Measurements from ENCODE around the gene RGMA. TPM values are rescaled to one million over a fixed set of nuclear protein-coding genes. Genes with fewer than 3 reads are reported as not detected.
"Not testable (repeated sequence)": the region's sequence is repeated elsewhere in the genome, so short reads cannot be mapped to it uniquely, and the experiment has no call there.

The RGMA gene
- total RNA-seq, 1 donor from 2014 or later: 6.1 TPM

- DNase-seq (ENCODE audit: low spot score in 2 of 2): no peak
- FAIRE-seq: no peak
Measured at GRCh38 chr15:93068581-93069199, 20.3 kb downstream of the RGMA start.

DNA sequence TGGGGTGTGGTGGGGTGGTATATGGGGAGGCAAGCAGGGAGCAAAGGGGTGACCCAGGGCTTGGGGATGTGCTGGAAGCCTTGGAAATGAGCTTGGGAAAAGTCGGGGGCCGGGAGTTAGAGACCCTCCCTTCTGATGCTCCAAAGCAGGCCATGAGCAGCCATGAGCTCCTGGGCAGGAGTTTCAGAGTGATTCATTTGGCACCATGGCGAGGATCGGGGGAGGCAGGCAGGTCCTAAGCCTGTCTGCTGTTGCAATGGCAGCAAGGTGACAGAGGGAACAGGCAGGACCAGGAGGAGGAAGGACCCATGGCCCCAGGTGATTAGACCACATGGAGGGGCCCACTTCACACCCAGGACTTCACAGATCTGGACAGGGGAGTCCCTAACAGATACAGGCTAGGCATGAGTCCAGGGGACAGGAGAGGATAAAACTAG lies 21.3 kb downstream of the RGMA start:
- no peak for DNase-seq (ENCODE audit: low spot score in 2 of 2)
- no peak for FAIRE-seq

GRCh38 chr15:93066834-93067648 lies 22.0 kb downstream of the RGMA start:
- no peak for DNase-seq (ENCODE audit: low spot score in 2 of 2)
- no peak for FAIRE-seq

- no peak for DNase-seq (ENCODE audit: low spot score in 2 of 2)
- FAIRE-seq: no peak
Measured at GRCh38 chr15:93066224-93066681, 22.8 kb downstream of the RGMA start.

DNA sequence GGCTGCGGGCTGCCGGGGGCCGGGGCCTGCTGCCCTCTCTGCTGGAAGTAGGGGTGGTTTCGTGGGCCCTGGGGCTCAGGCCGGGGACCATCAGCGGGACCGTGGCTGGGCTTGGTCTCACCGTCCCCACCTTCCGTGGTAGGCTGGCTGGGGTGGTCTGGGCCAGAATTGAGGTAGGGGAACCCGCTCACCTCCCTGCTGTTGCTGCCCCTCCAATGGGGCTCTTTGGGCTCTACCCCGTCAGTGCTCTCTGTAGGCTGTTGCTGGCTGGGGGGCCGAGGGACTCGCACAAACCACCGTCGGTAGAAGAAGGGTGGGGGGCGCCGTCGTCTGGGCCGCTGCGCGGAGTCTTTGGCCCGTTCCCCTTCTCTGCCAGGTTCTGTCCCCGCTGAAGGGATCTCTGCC lies 23.4 kb downstream of the RGMA start:
- DNase-seq (ENCODE audit: low spot score in 2 of 2): no peak
- FAIRE-seq: no peak

- FAIRE-seq: no peak
Measured at GRCh38 chr15:93063796-93064690, 25.0 kb downstream of the RGMA start.

DNA sequence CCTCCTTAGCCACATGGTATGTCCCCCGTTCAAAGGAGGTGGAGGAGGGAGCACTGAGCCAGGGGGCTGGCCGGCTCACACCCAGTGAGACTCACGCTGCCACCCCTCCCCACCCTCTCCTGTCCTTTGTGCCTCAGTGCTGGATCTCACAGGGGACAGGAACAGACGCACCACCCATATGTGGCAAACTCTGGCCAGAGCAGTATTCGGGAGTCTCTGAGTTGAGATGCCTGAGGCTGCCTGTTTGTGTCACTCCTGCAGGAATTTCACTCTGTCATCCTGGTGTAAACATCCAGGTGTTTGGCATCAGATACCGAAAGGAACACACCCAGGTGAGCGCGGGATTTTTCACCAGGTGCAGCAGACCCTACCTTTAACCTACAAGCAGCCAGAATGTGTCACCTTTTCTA lies 25.7 kb downstream of the RGMA start:
- FAIRE-seq (no peak), DNase-seq (ENCODE audit: low spot score in 2 of 2) (no peak)

More at GRCh38 chr15:93063796-93064690, 25.0 kb downstream of the RGMA start:
- no peak for DNase-seq (ENCODE audit: low spot score in 2 of 2)

GRCh38 chr15:93062628-93063261 lies 26.3 kb downstream of the RGMA start:
- FAIRE-seq; DNase-seq (ENCODE audit: low spot score in 2 of 2): not testable (repeated sequence)

- FAIRE-seq (no peak), DNase-seq (ENCODE audit: low spot score in 2 of 2) (no peak)
Measured at GRCh38 chr15:93060336-93061248, 28.4 kb downstream of the RGMA start.

- no peak for DNase-seq (ENCODE audit: low spot score in 2 of 2)
Measured at GRCh38 chr15:93059442-93059841, 29.6 kb downstream of the RGMA start.

DNA sequence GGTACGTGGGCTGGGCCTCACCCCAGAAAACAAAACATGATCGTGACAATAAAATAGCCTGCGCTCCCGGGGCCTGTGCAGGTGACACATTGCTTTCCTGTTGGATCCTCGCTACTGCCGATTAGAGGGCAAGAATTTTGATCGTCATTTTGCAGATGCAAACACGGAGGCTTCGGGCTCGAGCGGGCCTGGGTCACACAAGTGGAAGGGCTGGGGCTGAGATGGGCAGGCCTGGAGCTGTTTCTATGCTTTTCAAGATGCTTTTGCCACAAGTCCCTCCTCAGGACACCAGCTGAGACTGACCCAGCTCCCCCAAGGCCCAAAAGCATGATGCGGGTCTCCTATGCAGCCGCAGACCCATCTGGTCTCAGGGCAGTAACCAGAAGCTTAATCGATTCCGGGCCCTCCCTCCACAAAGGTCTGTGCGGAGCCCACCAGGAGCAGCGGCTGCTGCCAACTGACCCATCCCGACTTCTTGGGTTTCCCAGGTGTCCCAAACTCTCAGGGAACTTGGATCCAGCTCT lies 30.0 kb downstream of the RGMA start:
- FAIRE-seq: no peak

More at GRCh38 chr15:93059442-93059841, 29.6 kb downstream of the RGMA start:
- FAIRE-seq: no peak

GRCh38 chr15:93058128-93058527 lies 30.9 kb downstream of the RGMA start:
- FAIRE-seq (no peak), DNase-seq (ENCODE audit: low spot score in 2 of 2) (no peak)

More for the DNA sequence above, 30.0 kb downstream of the RGMA start:
- DNase-seq (ENCODE audit: low spot score in 2 of 2): no peak

DNA sequence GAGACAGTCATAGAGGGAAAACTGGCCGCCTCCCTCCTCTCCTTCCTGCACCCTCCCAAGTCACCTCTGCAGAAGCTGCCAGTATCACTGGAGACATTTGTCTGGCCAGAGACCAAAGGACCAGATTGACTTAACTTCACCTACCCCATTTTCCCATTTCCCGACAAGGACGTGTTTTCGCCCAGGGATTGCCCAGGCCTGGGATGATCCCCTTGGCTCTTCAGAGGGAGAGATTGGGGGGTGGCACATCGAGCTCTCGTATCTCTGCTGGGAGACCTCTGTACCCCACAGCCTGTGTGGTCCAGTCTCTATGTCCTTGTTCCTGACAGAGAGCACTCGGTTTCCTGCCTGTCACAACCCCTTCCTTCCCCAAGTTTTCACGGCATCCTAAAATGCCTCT lies 31.4 kb downstream of the RGMA start:
- FAIRE-seq: no peak
- no peak for DNase-seq (ENCODE audit: low spot score in 2 of 2)

- DNase-seq (ENCODE audit: low spot score in 2 of 2) (no peak), FAIRE-seq (no peak)
Measured at GRCh38 chr15:93056836-93057235, 32.2 kb downstream of the RGMA start.

GRCh38 chr15:93055211-93055610 lies 33.8 kb downstream of the RGMA start:
- FAIRE-seq: no peak

DNA sequence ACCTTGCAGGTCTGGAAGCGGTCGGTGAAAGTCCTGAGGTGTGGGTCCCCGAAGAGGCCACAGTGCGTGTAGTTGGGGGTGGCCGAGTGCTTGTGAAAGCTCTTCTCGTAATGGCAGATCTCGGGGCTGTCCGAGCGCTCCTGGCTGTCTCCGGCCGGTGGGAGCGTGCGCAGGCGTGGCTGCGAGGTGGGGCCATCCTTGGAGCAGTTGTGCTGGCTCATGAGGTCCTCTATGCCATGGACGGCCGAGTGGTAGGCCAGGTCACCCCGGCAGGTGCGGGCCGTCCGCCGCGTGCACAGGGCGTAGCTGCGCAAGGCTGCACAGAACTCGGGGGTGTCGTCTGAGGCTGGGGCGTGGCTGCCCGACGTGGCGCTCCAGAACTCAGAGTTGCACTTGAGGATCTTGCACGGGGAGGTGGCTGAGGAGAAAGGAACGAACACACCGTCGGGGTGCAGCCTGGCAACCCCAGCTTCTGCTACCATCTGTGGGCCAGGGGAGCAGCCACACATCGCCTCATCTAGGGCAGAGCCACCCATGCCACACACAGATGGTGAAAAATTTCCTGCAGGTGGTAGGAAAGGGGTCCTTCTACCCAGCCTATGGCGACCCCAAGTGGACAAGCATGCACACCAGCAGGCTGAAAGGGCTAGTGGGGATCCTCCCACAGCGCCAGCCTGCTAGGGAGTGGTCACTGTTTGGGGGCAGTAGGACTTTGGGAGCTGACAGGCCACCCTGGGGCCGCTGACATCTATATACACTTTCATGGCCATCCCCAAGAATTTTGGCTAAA lies 36.7 kb downstream of the RGMA start:
- FAIRE-seq (no peak), DNase-seq (ENCODE audit: low spot score in 2 of 2) (no peak)

More at GRCh38 chr15:93055211-93055610, 33.8 kb downstream of the RGMA start:
- no peak for DNase-seq (ENCODE audit: low spot score in 2 of 2)

DNA sequence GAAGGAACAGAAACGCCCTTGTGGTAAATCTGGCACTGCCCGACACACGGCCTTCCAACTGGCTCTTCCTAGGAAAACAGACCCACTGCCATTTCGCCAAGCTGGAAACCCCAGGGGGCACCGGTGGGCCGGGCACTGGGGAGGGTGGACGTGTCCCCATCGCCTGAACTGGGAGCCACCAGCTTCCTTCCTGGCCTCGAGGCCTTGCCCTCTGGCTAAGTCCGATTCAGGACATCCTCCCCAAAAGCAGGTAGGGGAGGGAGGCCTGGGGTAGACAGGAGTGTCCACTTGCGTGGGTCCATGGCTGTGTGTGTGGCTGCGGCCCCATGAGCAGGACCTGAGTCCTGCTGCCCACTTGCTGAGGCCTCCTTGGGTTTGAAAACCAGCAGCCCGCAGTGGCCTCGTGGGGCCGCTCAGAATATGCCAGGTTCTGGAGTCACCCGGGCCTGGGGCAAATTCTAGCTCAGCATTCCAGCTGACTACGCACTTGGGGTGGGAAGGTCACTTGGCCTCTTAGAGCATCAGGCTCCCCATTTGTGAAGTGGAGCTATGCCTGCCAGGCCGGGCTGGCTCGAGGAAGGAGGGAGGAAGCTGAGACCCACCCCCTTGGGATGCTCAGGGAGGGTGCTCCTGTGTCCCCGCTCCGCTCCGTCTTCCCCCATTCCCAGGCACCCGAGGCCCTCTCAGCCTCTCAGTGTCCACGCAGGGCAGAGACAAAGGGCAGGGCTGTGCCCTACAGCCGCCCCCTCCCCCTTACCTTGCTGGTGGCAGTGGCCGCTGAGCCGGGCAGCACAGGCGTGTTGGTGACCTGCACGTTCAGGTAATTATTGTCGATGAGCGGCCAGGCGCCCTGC lies 37.5 kb downstream of the RGMA start:
- DNase-seq (ENCODE audit: low spot score in 2 of 2) (no peak), FAIRE-seq (no peak)
